ENCODE results near the gene COL8A1.

DNA sequence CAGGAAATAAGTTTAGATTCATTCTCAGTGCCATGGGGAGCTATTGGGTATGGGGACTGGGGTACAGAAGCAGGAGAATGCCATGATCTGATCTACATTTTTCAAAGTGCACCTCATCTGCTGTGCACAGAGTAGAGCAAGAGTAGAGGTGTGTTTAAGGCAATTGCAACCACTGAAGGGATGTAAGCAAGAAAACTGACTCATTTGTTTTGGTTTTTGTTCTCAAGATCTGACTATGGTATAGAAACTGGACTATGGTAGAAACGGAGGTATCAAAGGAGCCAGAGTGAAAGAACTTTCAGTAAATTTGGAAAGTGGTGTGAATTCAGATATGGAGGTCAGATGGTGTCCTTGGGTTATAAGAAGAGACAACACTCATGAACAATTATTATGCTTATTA, 93.1 kb downstream of the COL8A1 start:
- TF ChIP-seq POLR2A (IDR thresholded peaks at IDR 0.05) = no peak
- TF ChIP-seq, protein P1, sequence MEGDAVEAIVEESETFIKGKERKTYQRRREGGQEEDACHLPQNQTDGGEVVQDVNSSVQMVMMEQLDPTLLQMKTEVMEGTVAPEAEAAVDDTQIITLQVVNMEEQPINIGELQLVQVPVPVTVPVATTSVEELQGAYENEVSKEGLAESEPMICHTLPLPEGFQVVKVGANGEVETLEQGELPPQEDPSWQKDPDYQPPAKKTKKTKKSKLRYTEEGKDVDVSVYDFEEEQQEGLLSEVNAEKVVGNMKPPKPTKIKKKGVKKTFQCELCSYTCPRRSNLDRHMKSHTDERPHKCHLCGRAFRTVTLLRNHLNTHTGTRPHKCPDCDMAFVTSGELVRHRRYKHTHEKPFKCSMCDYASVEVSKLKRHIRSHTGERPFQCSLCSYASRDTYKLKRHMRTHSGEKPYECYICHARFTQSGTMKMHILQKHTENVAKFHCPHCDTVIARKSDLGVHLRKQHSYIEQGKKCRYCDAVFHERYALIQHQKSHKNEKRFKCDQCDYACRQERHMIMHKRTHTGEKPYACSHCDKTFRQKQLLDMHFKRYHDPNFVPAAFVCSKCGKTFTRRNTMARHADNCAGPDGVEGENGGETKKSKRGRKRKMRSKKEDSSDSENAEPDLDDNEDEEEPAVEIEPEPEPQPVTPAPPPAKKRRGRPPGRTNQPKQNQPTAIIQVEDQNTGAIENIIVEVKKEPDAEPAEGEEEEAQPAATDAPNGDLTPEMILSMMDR (IDR thresholded peaks at IDR 0.05) = no peak
